Prostate gland (tissue), 2 donors: ENCODE data around the gene TMEM219. TPM values are rescaled to one million over a fixed set of nuclear protein-coding genes. Genes with fewer than 3 reads are reported as not detected.
A peak's percentile ranks its signal among the peaks of the same experiment; 100 is the strongest.

ENCODE experiments used
- DNase-seq: peaks from one replicate; pipeline ENCODE4 v3.0.0-alpha.2; 2019; ENCODE audit warnings: low spot score
- H3K27ac ChIP-seq, 2 donors: fragments of 200-600 bp; sonication (generic); 2 replicates each; pipeline ENCODE4 v1.5.1; 2017 to 2019
- H3K27me3 ChIP-seq: fragments of 200-600 bp; sonication (generic); replicated peaks from 2 replicates; pipeline ENCODE4 v1.5.1; 2019; ENCODE audit not compliant: insufficient read depth
- H3K36me3 ChIP-seq, 2 donors: fragments of 200-600 bp; sonication (generic); 1 replicate in 1 of 2; 2 replicates in 1 of 2; pipeline versions ENCODE4 v1.5.1 to v1.8.1; 2017 to 2019
- H3K4me1 ChIP-seq: fragments of 200-600 bp; sonication (generic); replicated peaks from 2 replicates; pipeline ENCODE4 v1.5.1; 2019
- H3K4me3 ChIP-seq, 2 donors: fragments of 200-600 bp; sonication (generic); 2 replicates each; pipeline ENCODE4 v1.5.1; 2017 to 2019
- H3K9me3 ChIP-seq: fragments of 200-600 bp; sonication (generic); 2 replicates; pipeline ENCODE4 v1.5.1; 2017
- CTCF ChIP-seq, 4 experiments: fragments of 200-600 bp in 2 of 4; fragments of 450-650 bp in 2 of 4; sonication (generic) in 2 of 4; IDR thresholded peaks; 1 replicate in 3 of 4; 2 replicates in 1 of 4; pipeline ENCODE4 v1.5.1; 2016 to 2019; ENCODE audit warnings: antibody characterized with exemption in 4 of 4, mild to moderate bottlenecking in 2 of 4, moderate library complexity in 2 of 4
- POLR2A ChIP-seq: fragments of 450-650 bp; IDR thresholded peaks from one replicate; pipeline ENCODE4 v1.6.1; 2016; ENCODE audit warnings: antibody characterized with exemption, mild to moderate bottlenecking
- POLR2AphosphoS5 ChIP-seq: sonication (generic); formaldehyde crosslinking; IDR thresholded peaks from one replicate; pipeline ENCODE4 v1.6.1; 2017; ENCODE audit warnings: antibody characterized with exemption
- WGBS: methylation state at CpG from one replicate; pipeline ENCODE4 v1.1.5; 2018; 5-methylcytosine and 5-hydroxymethylcytosine counted together
- intact Hi-C: fragments of 100-400 bp; cut with DNase I; formaldehyde crosslinking; loops from one replicate; pipeline ENCODE4 v1.14.2; 2022
- total RNA-seq, 2 donors: library from RNA; depleted of rRNA; stranded (reverse); fragments of >200 nt; gene quantifications; one replicate each; pipeline ENCODE4 v1.1.0, GENCODE V29; 2016

TMEM219 gene
- total RNA-seq, 2 donors from 2014 or later = 188 to 218 TPM

DNA sequence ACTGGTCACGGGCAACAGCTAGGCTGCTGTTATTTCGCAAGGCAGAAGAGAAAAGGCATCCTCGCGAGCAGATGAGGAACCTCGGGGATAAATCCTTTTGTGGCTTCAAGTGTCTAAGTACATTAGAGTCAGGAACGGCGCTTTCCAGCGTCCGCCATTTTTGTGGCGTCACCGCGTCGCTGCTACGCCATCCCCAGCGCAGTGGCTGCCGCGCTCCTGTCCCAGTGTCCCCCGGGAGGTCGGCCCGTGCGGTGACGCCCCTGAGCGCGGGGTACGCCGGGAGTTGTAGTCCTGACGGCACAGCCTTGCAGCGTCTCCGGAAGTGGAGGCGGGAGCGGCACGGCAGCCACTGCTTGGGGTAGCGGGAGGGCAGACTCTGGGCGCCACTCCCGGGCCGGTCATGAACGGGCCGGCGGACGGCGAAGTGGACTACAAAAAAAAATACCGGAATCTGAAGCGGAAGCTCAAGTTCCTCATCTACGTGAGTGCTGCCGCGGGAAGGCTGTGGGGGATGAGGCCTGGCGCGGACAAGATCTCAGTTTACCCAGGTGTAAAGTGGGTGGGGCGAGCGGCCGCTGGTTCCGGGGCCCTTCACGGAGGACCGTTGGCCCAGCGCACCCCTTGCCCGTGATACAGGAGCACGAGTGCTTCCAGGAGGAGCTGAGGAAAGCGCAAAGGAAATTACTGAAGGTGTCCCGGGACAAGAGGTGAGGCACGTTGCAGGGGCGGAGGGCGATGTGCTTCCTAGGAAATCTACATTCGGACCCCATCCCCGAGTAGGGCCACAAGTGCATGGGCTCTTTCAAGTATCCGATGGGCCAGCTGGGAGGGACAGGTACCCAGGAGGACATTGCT is 34.3 kb downstream of the TMEM219 start, which contains the start of gene INO80E:
INO80E (plus strand) TSS at position 331 of the 855 bp plus-strand sequence; CDS start at position 401, 70 bp downstream.
- TF ChIP-seq POLR2A (peak; percentile 43), POLR2AphosphoS5 (peak; percentile 96), CTCF (IDR thresholded peaks at IDR 0.05) (peak in 2 of 4 experiments; percentile 13 to 36)
- Histone ChIP-seq H3K4me1 (peaks cover 10% of the 10 kb centered on the region), H3K9me3 (no peaks in the 10 kb centered on the region), H3K4me3 (peak within 1 kb of the TSS; percentile 68 to 78), H3K27ac (peak within 1 kb of the TSS; percentile 94 to 95), H3K36me3 (no peaks in the 10 kb centered on the region), H3K27me3 (no peaks in the 10 kb centered on the region)
- intact Hi-C loops = loop anchor here (5.0 to 10.0 kb wide), 2 partner anchors 71 to 184 kb away; partner anchors contain the start of genes KCTD13 and PRRT2
- peak; percentile 98 for DNase-seq
- WGBS = under 1% methylated on average over 63 of the region's 65 CpGs

DNA sequence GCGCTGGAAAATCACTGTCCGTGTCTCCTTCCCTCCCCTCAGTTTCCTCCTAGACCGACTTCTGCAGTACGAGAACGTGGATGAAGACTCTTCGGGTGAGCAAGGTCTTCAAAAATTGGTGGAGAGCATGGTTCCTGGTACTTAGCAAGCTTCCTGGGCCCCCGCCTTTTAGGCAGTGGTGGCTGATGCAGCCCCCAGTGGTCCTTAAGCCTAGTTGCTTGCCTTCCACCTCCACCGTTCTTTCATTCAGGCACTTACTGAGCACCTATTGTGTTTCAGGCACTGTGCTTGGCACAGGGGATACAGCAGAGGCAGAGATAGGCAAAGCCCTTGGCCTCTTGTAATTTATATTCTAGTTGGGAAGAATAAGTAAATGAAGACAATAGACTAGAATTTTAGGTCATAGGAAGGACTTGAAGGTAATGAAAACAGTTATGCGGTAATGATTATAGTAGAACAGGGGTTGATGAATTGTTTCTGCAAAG is 34.9 kb downstream of the TMEM219 start:
- no peak for DNase-seq
- Histone ChIP-seq H3K4me1 (peaks cover 10% of the 10 kb centered on the region), H3K27ac (peak overlapping the region in 1 of 2 donors; percentile 95), H3K4me3 (peak overlapping the region; percentile 68 to 78), H3K36me3 (no peaks in the 10 kb centered on the region), H3K27me3 (no peaks in the 10 kb centered on the region), H3K9me3 (no peaks in the 10 kb centered on the region)
- intact Hi-C loops = loop anchor here (5.0 to 10.0 kb wide), 2 partner anchors 72 to 185 kb away; partner anchors contain the start of genes KCTD13 and PRRT2
- WGBS = 20% methylated on average over 9 of the region's 9 CpGs
- no peak for TF ChIP-seq CTCF (IDR thresholded peaks at IDR 0.05)
- TF ChIP-seq POLR2AphosphoS5 = no peak
- no peak for TF ChIP-seq POLR2A

DNA sequence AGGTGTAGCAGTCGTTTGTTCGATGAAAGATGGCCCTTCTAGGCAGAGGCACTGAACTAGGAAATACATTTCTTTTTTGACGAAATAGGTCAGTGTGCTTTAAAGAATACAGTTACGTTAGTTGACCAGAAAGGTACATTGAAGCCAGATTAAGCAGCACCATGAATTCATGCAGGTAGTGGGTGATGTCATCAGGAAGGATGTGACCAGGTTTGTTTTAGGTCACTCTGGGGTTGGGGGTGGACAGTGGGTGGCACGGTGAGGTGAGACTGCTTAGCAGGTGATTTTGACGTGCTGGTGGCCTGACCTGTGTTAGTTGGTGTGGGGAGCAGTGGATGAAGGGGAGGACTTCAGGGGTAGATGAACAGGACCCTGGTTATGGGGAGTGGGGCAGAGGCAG is 37.7 kb downstream of the TMEM219 start:
- Histone ChIP-seq H3K36me3 (no peaks in the 10 kb centered on the region), H3K4me1 (peaks cover 6% of the 10 kb centered on the region)

GRCh38 chr16:30000735-30001631 is 39.1 kb downstream of the TMEM219 start:
- Histone ChIP-seq H3K36me3 (no peaks in the 10 kb centered on the region), H3K9me3 (no peaks in the 10 kb centered on the region), H3K4me3 (no peak overlapping the region), H3K27me3 (no peaks in the 10 kb centered on the region), H3K27ac (no peak overlapping the region), H3K4me1 (peaks cover 5% of the 10 kb centered on the region)
- intact Hi-C loops = loop anchor here (5.0 kb wide), 1 partner anchor 139 kb away; the partner anchor contains the start of gene CDIPT
- TF ChIP-seq POLR2AphosphoS5 (no peak), CTCF (IDR thresholded peaks at IDR 0.05) (no peak), POLR2A (no peak)
- DNase-seq = no peak
- WGBS = 81% methylated on average over 33 of the region's 33 CpGs

More for the DNA sequence above, 37.7 kb downstream of the TMEM219 start:
- intact Hi-C loops = loop anchor here (5.0 to 10.0 kb wide), 3 partner anchors 75 to 187 kb away; partner anchors contain the start of genes CDIPT, KCTD13 and PRRT2
- H3K4me3 ChIP-seq = no peak overlapping the region
- no peaks in the 10 kb centered on the region for H3K9me3 ChIP-seq
- no peak for DNase-seq
- no peaks in the 10 kb centered on the region for H3K27me3 ChIP-seq
- no peak for TF ChIP-seq POLR2A
- WGBS = 87% methylated on average over 6 of the region's 6 CpGs
- H3K27ac ChIP-seq = no peak overlapping the region
